GM18519 (cell line): ENCODE data around the gene TEAD3.
"Not testable (repeated sequence)": the region's sequence is repeated elsewhere in the genome, so short reads cannot be mapped to it uniquely, and the experiment has no call there.

Experiments used
- ATAC-seq: cut with Tn5 transposase; IDR thresholded peaks from one replicate; pipeline ENCODE4 v1.9.1; 2021; ENCODE audit warnings: mild to moderate bottlenecking, moderate library complexity; ENCODE audit not compliant: unreplicated experiment, low FRiP score

The TEAD3 gene

GRCh38 chr6:35454391-35455110 is 42.3 kb downstream of the TEAD3 start:
- no peak for ATAC-seq

- ATAC-seq, result no peak
Observed at GRCh38 chr6:35453236-35453635, 43.6 kb downstream of the TEAD3 start.

GRCh38 chr6:35452183-35453090 is 44.4 kb downstream of the TEAD3 start, which contains the start of gene FANCE:
FANCE (plus strand) TSS chr6:35452338; CDS start chr6:35452546, 208 bp downstream.
- ATAC-seq, result peak; percentile 71

GRCh38 chr6:35451354-35452182 is 45.3 kb downstream of the TEAD3 start:
- ATAC-seq, result no peak

GRCh38 chr6:35449287-35449881 is 47.5 kb downstream of the TEAD3 start:
- ATAC-seq, result no peak

- no peak for ATAC-seq
Observed at GRCh38 chr6:35448191-35448590, 48.7 kb downstream of the TEAD3 start.

GRCh38 chr6:35445691-35446090 is 51.2 kb downstream of the TEAD3 start:
- ATAC-seq, result no peak

GRCh38 chr6:35443341-35444030 is 53.4 kb downstream of the TEAD3 start:
- no peak for ATAC-seq

GRCh38 chr6:35442693-35443092 is 54.2 kb downstream of the TEAD3 start:
- ATAC-seq, result no peak

GRCh38 chr6:35441642-35442041 is 55.2 kb downstream of the TEAD3 start:
- no peak for ATAC-seq

- no peak for ATAC-seq
Observed at GRCh38 chr6:35441205-35441604, 55.7 kb downstream of the TEAD3 start.

- ATAC-seq, result no peak
Observed at GRCh38 chr6:35439308-35439707, 57.6 kb downstream of the TEAD3 start.

GRCh38 chr6:35438378-35439065 is 58.4 kb downstream of the TEAD3 start:
- ATAC-seq, result not testable (repeated sequence)

- no peak for ATAC-seq
Observed at GRCh38 chr6:35436071-35436857, 60.6 kb downstream of the TEAD3 start.

GRCh38 chr6:35435074-35435837 is 61.6 kb downstream of the TEAD3 start:
- ATAC-seq, result no peak

GRCh38 chr6:35432702-35433101 is 64.2 kb downstream of the TEAD3 start:
- not testable (repeated sequence) for ATAC-seq

- ATAC-seq, result no peak
Observed at GRCh38 chr6:35432291-35432690, 64.6 kb downstream of the TEAD3 start.

- ATAC-seq, result no peak
Observed at GRCh38 chr6:35429463-35429862, 67.4 kb downstream of the TEAD3 start.
